Parathyroid adenoma (tissue), 2 donors: ENCODE data around the gene TMEM108.

Experiments used
- H2AFZ ChIP-seq: fragments of 300-600 bp; sonication (generic); one replicate; pipeline ENCODE4 v1.7.0; 2017; ENCODE audit warnings: antibody characterized with exemption, mild to moderate bottlenecking
- H3K27ac ChIP-seq: fragments of 300-600 bp; sonication (generic); one replicate; pipeline ENCODE4 v1.7.0; 2017
- H3K27me3 ChIP-seq: fragments of 300-600 bp; sonication (generic); one replicate; pipeline ENCODE4 v1.7.0; 2017; ENCODE audit warnings: low read length; ENCODE audit not compliant: control insufficient read depth, insufficient read depth
- H3K36me3 ChIP-seq: fragments of 300-600 bp; sonication (generic); one replicate; pipeline ENCODE4 v1.7.0; 2017; ENCODE audit warnings: low read length; ENCODE audit not compliant: control insufficient read depth, insufficient read depth
- H3K4me1 ChIP-seq: fragments of 300-600 bp; sonication (generic); one replicate; pipeline ENCODE4 v1.7.0; 2017; ENCODE audit warnings: control low read depth
- H3K4me2 ChIP-seq: fragments of 300-600 bp; sonication (generic); one replicate; pipeline ENCODE4 v1.7.0; 2017; ENCODE audit warnings: low read length
- H3K4me3 ChIP-seq: fragments of 300-600 bp; sonication (generic); one replicate; pipeline ENCODE4 v1.7.0; 2017; ENCODE audit warnings: low read depth, low read length
- H3K79me2 ChIP-seq: fragments of 300-600 bp; sonication (generic); one replicate; pipeline ENCODE4 v1.7.0; 2017; ENCODE audit warnings: control low read depth
- H3K9ac ChIP-seq: fragments of 300-600 bp; sonication (generic); one replicate; pipeline ENCODE4 v1.7.0; 2017; ENCODE audit warnings: mild to moderate bottlenecking
- H3K9me3 ChIP-seq: fragments of 300-600 bp; sonication (generic); one replicate; pipeline ENCODE4 v1.7.0; 2017; ENCODE audit warnings: low read length; ENCODE audit not compliant: control insufficient read depth
- TF ChIP-seq, protein P1 (sequence below): fragments of 300-600 bp; sonication (generic); IDR thresholded peaks from one replicate; pipeline ENCODE4 v1.7.0; 2017; ENCODE audit warnings: antibody characterized with exemption, mild to moderate bottlenecking
- donor health status: primary hyperparathyroidism.

Gene TMEM108

DNA sequence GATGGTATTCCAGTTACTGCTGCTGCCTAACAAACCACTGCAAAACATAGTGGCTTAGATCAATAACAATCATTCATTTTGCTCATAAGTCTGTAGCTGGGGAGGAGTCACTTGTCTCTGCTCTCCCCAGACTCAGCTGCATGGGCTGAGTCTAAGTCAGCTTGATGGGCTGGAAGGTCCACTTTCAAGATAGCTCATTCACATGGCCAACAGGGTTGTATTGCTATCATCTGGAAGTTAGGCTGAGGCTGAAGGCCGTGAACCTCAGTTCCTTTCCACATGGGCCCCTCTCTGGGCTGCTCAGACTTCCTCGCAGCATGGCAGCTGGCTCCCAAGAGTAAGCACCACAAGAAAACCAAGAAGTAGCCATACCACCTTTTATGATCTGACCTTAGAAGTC is 333.0 kb downstream of the TMEM108 start:
- TF ChIP-seq, protein P1, sequence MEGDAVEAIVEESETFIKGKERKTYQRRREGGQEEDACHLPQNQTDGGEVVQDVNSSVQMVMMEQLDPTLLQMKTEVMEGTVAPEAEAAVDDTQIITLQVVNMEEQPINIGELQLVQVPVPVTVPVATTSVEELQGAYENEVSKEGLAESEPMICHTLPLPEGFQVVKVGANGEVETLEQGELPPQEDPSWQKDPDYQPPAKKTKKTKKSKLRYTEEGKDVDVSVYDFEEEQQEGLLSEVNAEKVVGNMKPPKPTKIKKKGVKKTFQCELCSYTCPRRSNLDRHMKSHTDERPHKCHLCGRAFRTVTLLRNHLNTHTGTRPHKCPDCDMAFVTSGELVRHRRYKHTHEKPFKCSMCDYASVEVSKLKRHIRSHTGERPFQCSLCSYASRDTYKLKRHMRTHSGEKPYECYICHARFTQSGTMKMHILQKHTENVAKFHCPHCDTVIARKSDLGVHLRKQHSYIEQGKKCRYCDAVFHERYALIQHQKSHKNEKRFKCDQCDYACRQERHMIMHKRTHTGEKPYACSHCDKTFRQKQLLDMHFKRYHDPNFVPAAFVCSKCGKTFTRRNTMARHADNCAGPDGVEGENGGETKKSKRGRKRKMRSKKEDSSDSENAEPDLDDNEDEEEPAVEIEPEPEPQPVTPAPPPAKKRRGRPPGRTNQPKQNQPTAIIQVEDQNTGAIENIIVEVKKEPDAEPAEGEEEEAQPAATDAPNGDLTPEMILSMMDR = no peak
- H2AFZ ChIP-seq = no peak overlapping the region
- H3K27ac ChIP-seq = no peak overlapping the region
- no peaks in the 10 kb centered on the region for H3K4me1 ChIP-seq
- H3K9me3 ChIP-seq = no peaks in the 10 kb centered on the region
- H3K79me2 ChIP-seq = no peaks in the 10 kb centered on the region
- no peaks in the 10 kb centered on the region for H3K36me3 ChIP-seq
- H3K4me2 ChIP-seq = no peak overlapping the region
- H3K9ac ChIP-seq = no peak overlapping the region
- no peak overlapping the region for H3K4me3 ChIP-seq
- no peaks in the 10 kb centered on the region for H3K27me3 ChIP-seq

DNA sequence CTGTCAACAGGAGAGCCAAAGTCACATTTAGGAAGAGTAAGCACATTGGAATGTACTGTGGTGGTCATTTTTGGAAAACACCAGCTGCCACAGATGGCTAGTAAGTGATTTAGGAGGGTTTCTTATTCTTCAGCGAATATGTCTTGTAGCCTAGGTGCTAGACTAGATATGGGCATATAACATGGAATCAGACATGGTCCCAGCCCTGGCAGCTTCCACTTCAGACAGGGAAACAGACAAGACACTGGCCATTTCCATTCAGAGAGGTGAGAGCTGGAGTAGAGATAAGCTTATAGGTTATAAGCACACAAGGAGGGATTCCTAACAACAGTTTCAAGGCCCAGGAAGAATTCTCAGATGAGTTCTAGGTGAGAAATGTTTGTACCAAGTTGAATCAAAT is 333.5 kb downstream of the TMEM108 start:
- Histone ChIP-seq H3K9me3 (no peaks in the 10 kb centered on the region), H3K4me1 (no peaks in the 10 kb centered on the region), H3K4me3 (no peak overlapping the region), H3K79me2 (no peaks in the 10 kb centered on the region), H3K27me3 (no peaks in the 10 kb centered on the region), H3K9ac (no peak overlapping the region), H3K27ac (no peak overlapping the region), H3K4me2 (no peak overlapping the region), H2AFZ (no peak overlapping the region), H3K36me3 (no peaks in the 10 kb centered on the region)
- TF ChIP-seq, protein P1 = no peak

DNA sequence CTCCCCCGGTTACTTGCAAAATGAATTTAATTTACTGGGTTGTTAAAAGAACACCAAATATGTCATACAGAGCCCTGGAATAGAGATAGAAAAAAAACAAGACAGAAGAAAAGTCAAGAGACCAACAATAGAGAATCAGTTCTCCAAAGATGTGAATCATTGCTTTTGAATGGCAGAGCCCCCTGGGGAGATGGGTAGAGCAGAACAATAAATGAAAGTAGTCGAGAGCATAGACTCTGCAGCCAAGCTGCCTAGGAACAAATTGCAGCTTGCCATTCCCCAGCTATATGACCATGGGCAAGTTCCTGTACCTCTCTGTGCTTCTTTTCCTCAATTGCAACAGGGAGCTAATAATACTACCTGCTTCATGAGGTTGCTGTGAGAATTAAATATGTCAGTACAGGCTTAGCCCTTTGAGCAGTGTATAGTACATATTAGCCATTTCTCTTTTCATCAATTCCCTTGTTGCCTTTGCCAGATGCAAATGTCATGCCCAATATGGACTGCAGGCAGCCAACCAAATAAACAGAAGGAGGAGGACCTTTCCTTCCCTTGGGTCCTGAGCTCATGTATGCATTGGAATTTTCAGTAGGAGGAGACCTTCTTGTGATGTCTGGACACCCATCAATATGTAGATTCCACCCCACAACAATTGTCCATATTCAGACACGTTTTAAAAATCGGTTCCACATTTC is 336.7 kb downstream of the TMEM108 start:
- no peak overlapping the region for H3K9ac ChIP-seq
- no peaks in the 10 kb centered on the region for H3K36me3 ChIP-seq
- H2AFZ ChIP-seq = no peak overlapping the region
- no peaks in the 10 kb centered on the region for H3K9me3 ChIP-seq
- H3K4me2 ChIP-seq = no peak overlapping the region
- no peaks in the 10 kb centered on the region for H3K4me1 ChIP-seq
- no peaks in the 10 kb centered on the region for H3K27me3 ChIP-seq
- H3K79me2 ChIP-seq = no peaks in the 10 kb centered on the region
- H3K4me3 ChIP-seq = no peak overlapping the region
- no peak overlapping the region for H3K27ac ChIP-seq
- TF ChIP-seq, protein P1 = no peak

DNA sequence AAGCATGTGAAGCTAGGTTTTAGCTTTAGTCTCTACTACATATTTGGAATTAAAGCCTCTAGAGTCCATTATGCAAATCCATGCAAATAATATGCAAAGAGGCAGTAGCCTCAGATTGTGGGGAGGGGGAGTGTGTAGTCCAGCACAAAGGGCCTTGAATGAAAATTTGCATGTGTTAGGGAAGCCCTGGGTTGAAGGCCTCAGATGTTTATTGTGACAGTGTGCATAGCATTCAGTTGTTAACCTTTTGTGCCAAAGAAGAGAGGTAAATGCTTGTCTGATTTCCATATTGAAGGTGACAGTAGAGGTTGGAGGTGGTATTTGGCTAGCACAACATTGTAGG is 337.2 kb downstream of the TMEM108 start:
- Histone ChIP-seq H3K9ac (no peak overlapping the region), H3K36me3 (no peaks in the 10 kb centered on the region), H3K27me3 (no peaks in the 10 kb centered on the region), H3K4me3 (no peak overlapping the region), H3K9me3 (no peaks in the 10 kb centered on the region), H3K27ac (no peak overlapping the region), H2AFZ (no peak overlapping the region), H3K79me2 (no peaks in the 10 kb centered on the region), H3K4me1 (no peaks in the 10 kb centered on the region), H3K4me2 (no peak overlapping the region)
- TF ChIP-seq, protein P1 = no peak

DNA sequence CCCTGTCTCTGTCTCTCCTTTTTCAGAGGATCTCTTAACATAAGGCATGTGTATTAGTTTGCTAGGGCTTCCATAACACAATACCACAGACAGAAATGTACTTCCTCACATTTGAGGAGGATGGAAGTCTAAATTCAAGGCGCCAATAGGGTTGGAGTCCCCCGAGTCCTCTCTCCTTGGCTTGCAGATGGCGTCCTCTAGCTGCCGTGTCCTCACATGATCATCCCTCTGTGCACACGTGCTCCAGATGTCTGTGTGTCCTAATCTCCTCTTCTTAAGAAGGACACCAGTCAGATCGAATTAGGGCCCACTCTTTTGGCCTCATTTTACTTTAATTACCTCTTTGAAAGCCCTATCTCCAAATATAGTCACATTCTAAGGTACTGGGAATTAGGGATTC is 338.6 kb downstream of the TMEM108 start:
- TF ChIP-seq, protein P1 = no peak
- Histone ChIP-seq H3K4me1 (no peaks in the 10 kb centered on the region), H3K79me2 (no peaks in the 10 kb centered on the region), H3K4me3 (no peak overlapping the region), H3K27ac (no peak overlapping the region), H3K4me2 (no peak overlapping the region), H3K9me3 (no peaks in the 10 kb centered on the region), H3K36me3 (no peaks in the 10 kb centered on the region), H2AFZ (no peak overlapping the region), H3K27me3 (no peaks in the 10 kb centered on the region), H3K9ac (no peak overlapping the region)
